Spinal cord (tissue), 10 donors: Measurements from ENCODE around the gene RNF31. TPM values are rescaled to one million over a fixed set of nuclear protein-coding genes. Genes with fewer than 3 reads are reported as not detected.
A peak's percentile ranks its signal among the peaks of the same experiment; 100 is the strongest.

ENCODE experiments used
- DNase-seq, 6 donors: peaks; one replicate each; pipeline versions ENCODE4 v3.0.0 to v3.0.0-alpha.2; 2013 to 2015; ENCODE audit warnings: low spot score in 6 of 6, low read depth in 4 of 6
- H3K27ac ChIP-seq: one replicate; pipeline ENCODE4 v1.5.1; 2013; ENCODE audit warnings: low read depth, low read length, control low read depth
- H3K27me3 ChIP-seq: one replicate; pipeline ENCODE4 v1.6.1; 2013; ENCODE audit warnings: low read length; ENCODE audit not compliant: control insufficient read depth, insufficient read depth
- H3K36me3 ChIP-seq: one replicate; pipeline ENCODE4 v1.6.1; 2013; ENCODE audit warnings: low read length; ENCODE audit not compliant: control insufficient read depth, insufficient read depth
- H3K4me1 ChIP-seq: one replicate; pipeline ENCODE4 v1.6.1; 2013; ENCODE audit warnings: low read length; ENCODE audit not compliant: control insufficient read depth, insufficient read depth
- H3K4me3 ChIP-seq: one replicate; pipeline ENCODE4 v1.5.1; 2013; ENCODE audit warnings: low read depth, low read length, control low read depth
- H3K9me3 ChIP-seq: one replicate; pipeline ENCODE4 v1.6.1; 2013; ENCODE audit warnings: low read length; ENCODE audit not compliant: control insufficient read depth, insufficient read depth
- WGBS: methylation state at CpG from one replicate; pipeline ENCODE4 v1.1.5; 2013; ENCODE audit warnings: missing lambda C conversion rate; ENCODE audit not compliant: insufficient coverage; 5-methylcytosine and 5-hydroxymethylcytosine counted together
- polyA plus RNA-seq, 2 donors: library from polyadenylated mRNA; unstranded; fragments of 120-200 nt; gene quantifications; one replicate each; pipeline ENCODE4 v1.2.1, GENCODE V29; 2013; ENCODE audit not compliant: insufficient read length in 2 of 2
- total RNA-seq, 2 donors: library from RNA; depleted of rRNA in 1 of 2; stranded (reverse); fragments of 120-200 nt in 1 of 2; fragments of >200 nt in 1 of 2; gene quantifications; one replicate each; pipeline versions ENCODE4 v1.2.3 to v1.2.4, GENCODE V29; 2013 to 2014
- donor health status: healthy.

Gene RNF31
- total and polyA plus RNA-seq, 4 donors, result 17.8 to 56.8 (median 48.7) TPM

- Histone ChIP-seq H3K9me3 (no peaks in the 10 kb centered on the region), H3K27ac (no peak overlapping the region), H3K27me3 (no peaks in the 10 kb centered on the region), H3K4me3 (no peak overlapping the region), H3K36me3 (peaks cover 81% of the 10 kb centered on the region), H3K4me1 (peaks cover 15% of the 10 kb centered on the region)
- WGBS, result 100% methylated on average over 1 of the region's 1 CpG
- no peak for DNase-seq
Observed at GRCh38 chr14:24156840-24157239, 9.5 kb downstream of the RNF31 start.

- no peak for DNase-seq
- Histone ChIP-seq H3K36me3 (peaks cover 82% of the 10 kb centered on the region), H3K9me3 (no peaks in the 10 kb centered on the region), H3K4me3 (no peak overlapping the region), H3K27me3 (no peaks in the 10 kb centered on the region), H3K27ac (no peak overlapping the region), H3K4me1 (peaks cover 20% of the 10 kb centered on the region)
- WGBS, result 97% methylated on average over 12 of the region's 12 CpGs
Observed at GRCh38 chr14:24157331-24157730, 10.0 kb downstream of the RNF31 start.

- Histone ChIP-seq H3K9me3 (no peaks in the 10 kb centered on the region), H3K27ac (no peak overlapping the region), H3K27me3 (no peaks in the 10 kb centered on the region), H3K36me3 (peaks cover 81% of the 10 kb centered on the region), H3K4me3 (no peak overlapping the region), H3K4me1 (peaks cover 32% of the 10 kb centered on the region)
- no peak for DNase-seq
- 93% methylated on average over 7 of the region's 11 CpGs for WGBS
Observed at GRCh38 chr14:24159777-24160498, 12.6 kb downstream of the RNF31 start.

- Histone ChIP-seq H3K27me3 (no peaks in the 10 kb centered on the region), H3K4me3 (no peak overlapping the region), H3K9me3 (no peaks in the 10 kb centered on the region), H3K27ac (peak overlapping the region; percentile 63), H3K4me1 (peaks cover 32% of the 10 kb centered on the region), H3K36me3 (peaks cover 81% of the 10 kb centered on the region)
- DNase-seq, result no peak
- 97% methylated on average over 3 of the region's 4 CpGs for WGBS
Observed at GRCh38 chr14:24160499-24160849, 13.2 kb downstream of the RNF31 start.

- peaks cover 81% of the 10 kb centered on the region for H3K36me3 ChIP-seq
- WGBS, result 2% methylated on average over 9 of the region's 12 CpGs
- peak within 1 kb of the TSS; percentile 68 for H3K4me3 ChIP-seq
- no peaks in the 10 kb centered on the region for H3K9me3 ChIP-seq
- peaks cover 32% of the 10 kb centered on the region for H3K4me1 ChIP-seq
- peak within 1 kb of the TSS; percentile 77 for H3K27ac ChIP-seq
- DNase-seq, result peak; percentile 80 to 97 (median 88)
- H3K27me3 ChIP-seq, result no peaks in the 10 kb centered on the region
Observed at GRCh38 chr14:24160850-24161804, 13.8 kb downstream of the RNF31 start, which contains the start of gene IRF9. TSS of gene IRF9 (plus strand) at chr14:24161265. CDS start at chr14:24162145, 880 bp downstream.

- Histone ChIP-seq H3K27ac (peak overlapping the region; percentile 77), H3K27me3 (no peaks in the 10 kb centered on the region), H3K4me3 (peak overlapping the region; percentile 68), H3K4me1 (peaks cover 32% of the 10 kb centered on the region), H3K36me3 (peaks cover 80% of the 10 kb centered on the region), H3K9me3 (no peaks in the 10 kb centered on the region)
- 87% methylated on average over 7 of the region's 8 CpGs for WGBS
- no peak for DNase-seq
Observed at GRCh38 chr14:24162093-24162492, 14.8 kb downstream of the RNF31 start.

GRCh38 chr14:24164518-24164991, 17.3 kb downstream of the RNF31 start:
- no peak for DNase-seq
- 95% methylated on average over 14 of the region's 14 CpGs for WGBS
- Histone ChIP-seq H3K4me3 (no peak overlapping the region), H3K27me3 (no peaks in the 10 kb centered on the region), H3K36me3 (peaks cover 63% of the 10 kb centered on the region), H3K4me1 (peaks cover 32% of the 10 kb centered on the region), H3K27ac (no peak overlapping the region), H3K9me3 (no peaks in the 10 kb centered on the region)

- 95% methylated on average over 3 of the region's 5 CpGs for WGBS
- no peak for DNase-seq
- no peaks in the 10 kb centered on the region for H3K27me3 ChIP-seq
- H3K9me3 ChIP-seq, result no peaks in the 10 kb centered on the region
- peaks cover 29% of the 10 kb centered on the region for H3K4me1 ChIP-seq
- no peak overlapping the region for H3K27ac ChIP-seq
- H3K4me3 ChIP-seq, result no peak overlapping the region
- H3K36me3 ChIP-seq, result peaks cover 51% of the 10 kb centered on the region
Observed at GRCh38 chr14:24165785-24166184, 18.5 kb downstream of the RNF31 start.

GRCh38 chr14:24167469-24168114, 20.3 kb downstream of the RNF31 start:
- DNase-seq, result no peak
- Histone ChIP-seq H3K36me3 (peaks cover 45% of the 10 kb centered on the region), H3K27me3 (no peaks in the 10 kb centered on the region), H3K27ac (no peak overlapping the region), H3K9me3 (no peaks in the 10 kb centered on the region), H3K4me3 (no peak overlapping the region), H3K4me1 (peaks cover 29% of the 10 kb centered on the region)
- WGBS, result 91% methylated on average over 3 of the region's 3 CpGs
